Measurements from ENCODE around the gene NTHL1.

NTHL1 gene

GRCh38 chr16:2083876-2084780 lies 36.5 kb upstream of the NTHL1 start:
- DNase-seq (ENCODE audit: low read depth in 2 of 2): no peak

- no peak for DNase-seq (ENCODE audit: low read depth in 2 of 2)
These were observed 35.8 kb upstream of the NTHL1 start for GRCh38 chr16:2083409-2083808.

GRCh38 chr16:2082983-2083364 lies 35.3 kb upstream of the NTHL1 start:
- no peak for DNase-seq (ENCODE audit: low read depth in 2 of 2)

DNA sequence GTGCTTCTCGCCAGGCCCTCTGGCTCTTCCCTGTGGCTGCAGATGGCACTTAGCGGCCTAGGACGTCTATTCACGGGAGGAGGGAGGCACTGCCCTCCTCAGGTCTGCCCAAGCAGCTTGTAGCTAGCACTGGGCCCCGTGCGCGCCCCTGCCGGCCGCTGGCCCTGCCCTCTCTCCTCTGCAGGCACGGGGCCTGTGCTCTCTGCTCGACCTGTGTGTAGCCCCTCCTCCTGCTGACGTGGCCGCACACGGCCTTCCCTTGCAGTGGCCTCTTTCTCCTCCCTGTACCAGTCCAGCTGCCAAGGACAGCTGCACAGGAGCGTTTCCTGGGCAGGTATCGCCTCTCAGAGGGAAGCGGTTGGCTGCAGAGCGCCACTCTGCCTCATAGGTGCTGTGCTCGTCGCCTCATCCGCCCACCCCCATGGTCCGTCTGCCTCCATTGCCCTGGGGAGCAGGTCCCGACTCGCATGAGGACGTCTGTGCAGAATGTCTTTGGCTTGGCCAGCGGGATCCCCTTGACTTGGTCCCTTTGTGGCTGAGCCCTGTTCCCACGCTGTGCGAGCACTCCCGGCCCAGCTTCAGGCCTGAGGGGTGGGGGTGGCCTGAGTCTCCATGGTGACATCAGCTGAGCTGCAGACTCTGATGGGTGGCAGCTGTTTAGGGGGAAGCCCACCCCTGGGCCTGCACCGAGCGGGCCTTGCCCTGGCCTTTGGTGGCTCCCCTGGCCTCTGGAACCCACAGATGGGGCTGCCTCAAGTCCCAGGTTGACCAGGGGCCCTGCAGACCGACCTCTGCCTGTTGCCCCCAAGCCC lies 34.7 kb upstream of the NTHL1 start:
- no peak for DNase-seq (ENCODE audit: low read depth in 2 of 2)

DNA sequence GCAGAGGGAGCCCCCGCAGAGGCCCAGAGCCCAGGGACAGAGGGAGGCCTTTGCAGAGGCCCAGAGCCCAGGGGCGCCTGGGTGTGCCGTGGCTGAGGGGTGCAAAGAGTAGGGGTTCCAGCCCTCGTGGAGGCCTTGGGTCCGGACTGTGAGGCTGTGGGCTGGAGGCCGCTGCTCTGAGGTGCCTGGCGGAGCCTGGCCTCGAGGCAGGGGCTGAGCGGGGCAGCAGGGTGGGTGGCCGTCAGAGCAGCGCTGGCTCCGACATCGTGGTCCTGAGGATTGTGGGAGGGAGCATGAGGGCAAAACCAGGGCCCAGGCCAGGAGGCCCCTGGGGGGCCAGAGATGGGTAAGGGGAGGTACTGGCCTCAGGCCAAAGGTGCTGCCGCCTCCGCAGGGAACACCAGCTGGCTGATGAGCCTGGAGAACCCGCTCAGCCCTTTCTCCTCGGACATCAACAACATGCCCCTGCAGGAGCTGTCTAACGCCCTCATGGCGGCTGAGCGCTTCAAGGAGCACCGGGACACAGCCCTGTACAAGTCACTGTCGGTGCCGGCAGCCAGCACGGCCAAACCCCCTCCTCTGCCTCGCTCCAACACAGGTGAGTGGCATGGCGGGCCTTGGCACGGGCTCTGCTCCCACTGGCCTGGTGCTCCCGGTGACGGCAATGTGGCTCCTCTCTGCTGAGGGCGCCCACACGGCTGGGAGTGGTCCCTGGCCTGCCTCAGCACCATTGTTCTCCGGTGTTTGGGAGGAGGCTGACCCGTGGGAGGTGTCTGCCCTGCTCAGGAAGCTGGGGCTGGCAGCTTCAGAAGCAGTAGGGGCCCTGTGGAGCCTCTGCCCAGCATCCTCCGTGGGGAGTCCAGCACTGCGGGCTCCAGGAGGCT lies 33.8 kb upstream of the NTHL1 start:
- no peak for DNase-seq (ENCODE audit: low read depth in 2 of 2)

- no peak for DNase-seq (ENCODE audit: low read depth in 2 of 2)
These were observed 32.4 kb upstream of the NTHL1 start for GRCh38 chr16:2079991-2080390.

DNA sequence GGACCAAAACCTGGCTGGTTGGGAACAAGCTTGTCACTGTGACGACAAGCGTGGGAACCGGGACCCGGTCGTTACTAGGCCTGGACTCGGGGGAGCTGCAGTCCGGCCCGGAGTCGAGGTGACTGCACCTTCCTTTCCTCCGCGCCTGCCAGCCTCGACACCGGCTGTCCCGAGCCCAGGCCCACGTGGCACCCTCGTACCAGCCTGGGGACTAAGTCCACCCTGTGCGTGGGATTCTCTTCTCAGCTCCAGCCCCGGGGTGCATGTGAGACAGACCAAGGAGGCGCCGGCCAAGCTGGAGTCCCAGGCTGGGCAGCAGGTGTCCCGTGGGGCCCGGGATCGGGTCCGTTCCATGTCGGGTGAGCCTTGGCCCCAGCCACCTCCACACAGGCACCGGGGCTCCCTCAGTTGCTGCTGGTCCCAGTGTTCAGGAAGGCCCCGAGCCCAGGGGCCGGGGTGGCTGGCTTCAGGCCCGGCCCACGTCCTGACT lies 31.7 kb upstream of the NTHL1 start:
- no peak for DNase-seq (ENCODE audit: low read depth in 2 of 2)

DNA sequence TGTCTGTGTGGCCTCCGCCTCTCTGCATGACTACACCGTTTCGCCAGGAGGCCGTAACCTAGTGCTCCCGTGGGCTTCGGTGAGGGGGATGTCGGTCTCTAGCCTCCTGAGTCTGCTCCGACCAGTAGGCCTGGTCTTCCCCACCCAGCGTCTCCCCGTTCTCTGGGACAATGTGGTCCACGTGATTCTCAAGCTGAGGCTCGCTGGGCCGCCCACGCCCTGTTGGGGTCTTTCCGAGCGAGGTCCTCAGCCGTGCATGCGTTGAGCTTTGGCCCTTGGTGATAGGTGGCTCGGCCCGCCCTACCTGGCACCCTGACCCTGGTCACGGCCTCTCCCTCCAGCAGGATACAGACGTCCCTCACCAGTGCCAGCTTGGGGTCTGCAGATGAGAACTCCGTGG lies 31.1 kb upstream of the NTHL1 start:
- no peak for DNase-seq (ENCODE audit: low read depth in 2 of 2)

GRCh38 chr16:2078096-2078495 lies 30.5 kb upstream of the NTHL1 start:
- no peak for DNase-seq (ENCODE audit: low read depth in 2 of 2)

GRCh38 chr16:2077696-2078095 lies 30.1 kb upstream of the NTHL1 start:
- no peak for DNase-seq (ENCODE audit: low read depth in 2 of 2)

GRCh38 chr16:2077016-2077415 lies 29.4 kb upstream of the NTHL1 start:
- no peak for DNase-seq (ENCODE audit: low read depth in 2 of 2)

GRCh38 chr16:2076072-2076865 lies 28.6 kb upstream of the NTHL1 start:
- no peak for DNase-seq (ENCODE audit: low read depth in 2 of 2)

DNA sequence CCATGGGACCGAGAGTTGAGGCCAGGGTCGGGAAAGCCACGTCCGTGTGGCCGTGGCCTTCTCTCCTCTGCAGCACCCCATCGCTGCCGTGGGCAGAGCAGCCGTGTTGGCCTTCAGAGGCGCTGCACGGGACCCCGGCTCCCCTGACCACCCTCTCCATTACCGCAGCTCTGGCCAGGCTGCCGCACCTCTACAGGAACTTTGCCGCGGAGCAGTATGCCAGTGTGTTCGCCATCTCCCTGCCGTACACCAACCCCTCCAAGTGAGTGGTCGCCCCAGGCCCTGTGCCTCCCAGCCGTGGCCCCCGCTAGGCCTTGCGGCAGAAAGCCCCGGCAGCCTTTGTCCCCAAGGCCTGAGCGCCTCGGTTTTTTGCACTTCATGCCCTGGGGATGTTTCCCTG lies 28.0 kb upstream of the NTHL1 start:
- no peak for DNase-seq (ENCODE audit: low read depth in 2 of 2)

DNA sequence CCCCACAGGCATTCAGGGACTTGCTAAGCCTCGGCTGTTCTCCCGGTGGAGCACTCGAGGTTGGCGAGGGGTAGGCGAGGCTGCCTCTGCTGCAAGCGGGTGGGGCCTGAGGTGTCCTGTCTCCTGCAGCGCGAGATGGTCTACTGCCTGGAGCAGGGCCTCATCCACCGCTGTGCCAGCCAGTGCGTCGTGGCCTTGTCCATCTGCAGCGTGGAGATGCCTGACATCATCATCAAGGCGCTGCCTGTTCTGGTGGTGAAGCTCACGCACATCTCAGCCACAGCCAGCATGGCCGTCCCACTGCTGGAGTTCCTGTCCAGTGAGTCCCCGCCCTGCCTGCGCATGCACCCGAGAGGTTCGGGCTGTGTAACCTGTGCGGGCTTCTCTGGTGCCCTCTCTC lies 26.4 kb upstream of the NTHL1 start:
- no peak for DNase-seq (ENCODE audit: low read depth in 2 of 2)

GRCh38 chr16:2072926-2073325 lies 25.3 kb upstream of the NTHL1 start:
- DNase-seq (ENCODE audit: low read depth in 2 of 2): no peak

- DNase-seq (ENCODE audit: low read depth in 2 of 2): no peak
These were observed 24.0 kb upstream of the NTHL1 start for GRCh38 chr16:2071454-2072202.

DNA sequence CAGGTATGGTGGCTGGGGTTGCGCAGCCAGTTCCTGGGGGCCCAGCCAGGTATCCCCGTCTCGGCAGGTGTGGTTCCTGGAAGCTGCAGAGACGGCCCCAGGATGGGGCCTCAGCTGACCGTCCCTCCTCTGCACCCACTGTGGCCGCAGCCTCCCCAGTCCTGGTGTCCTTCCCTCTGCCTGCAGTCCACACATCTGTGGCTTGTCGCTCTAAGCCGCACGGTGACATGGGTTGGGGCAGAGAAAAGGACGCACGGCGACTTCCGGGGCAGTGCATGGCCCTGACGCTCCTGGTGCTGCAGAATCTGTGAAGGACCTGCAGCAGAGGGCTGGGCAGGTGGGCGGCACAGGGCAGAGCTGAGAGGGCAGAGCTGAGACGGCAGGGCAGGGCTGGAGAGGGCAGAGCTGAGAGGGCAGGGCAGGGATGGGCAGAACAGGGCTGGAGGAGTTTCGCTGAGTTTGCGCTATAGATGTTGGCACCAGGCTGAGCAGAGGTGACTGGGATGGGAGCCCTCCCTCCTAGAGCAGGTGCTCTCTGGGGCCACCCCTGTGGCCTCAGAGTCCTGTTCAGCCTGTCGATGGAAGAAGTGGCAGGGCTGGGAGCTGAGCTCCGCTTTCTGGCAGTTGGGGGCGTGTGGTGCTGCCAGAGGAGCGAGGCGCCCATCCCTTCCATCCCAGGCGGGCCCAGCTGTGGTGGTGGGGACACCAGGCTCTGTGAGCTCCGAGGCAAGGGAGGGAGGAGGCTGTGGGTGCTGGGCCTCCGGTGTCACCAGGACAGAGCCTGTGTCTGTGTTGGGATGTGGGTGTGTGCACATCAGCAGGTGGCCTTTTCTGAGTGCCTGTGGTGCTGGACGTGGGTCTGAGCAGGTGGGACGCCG lies 23.2 kb upstream of the NTHL1 start:
- no peak for DNase-seq (ENCODE audit: low read depth in 2 of 2)

GRCh38 chr16:2066139-2066538 lies 18.5 kb upstream of the NTHL1 start:
- no peak for DNase-seq (ENCODE audit: low read depth in 2 of 2)

GRCh38 chr16:2064368-2064945 lies 16.8 kb upstream of the NTHL1 start:
- no peak for DNase-seq (ENCODE audit: low read depth in 2 of 2)
